ENCODE data around the gene HINT1.

Gene HINT1

GRCh38 chr5:131164191-131165118 lies 601 bp downstream of the HINT1 start:
- H3K4me3 ChIP-seq (ENCODE audit: low read depth, low read length) = peak overlapping the region; percentile 96
- peak; percentile 4 for DNase-seq (ENCODE audit: low read depth, low spot score)
- ChIA-PET POLR2A (no interaction called here), CTCF (interaction anchor here (0.8 to 1.6 kb wide), 4 partner anchors 250 to 1394 kb away, joined by 3 to 4 read pairs (median 3); no protein-coding TSS in a partner anchor)
- TF ChIP-seq, protein P1, sequence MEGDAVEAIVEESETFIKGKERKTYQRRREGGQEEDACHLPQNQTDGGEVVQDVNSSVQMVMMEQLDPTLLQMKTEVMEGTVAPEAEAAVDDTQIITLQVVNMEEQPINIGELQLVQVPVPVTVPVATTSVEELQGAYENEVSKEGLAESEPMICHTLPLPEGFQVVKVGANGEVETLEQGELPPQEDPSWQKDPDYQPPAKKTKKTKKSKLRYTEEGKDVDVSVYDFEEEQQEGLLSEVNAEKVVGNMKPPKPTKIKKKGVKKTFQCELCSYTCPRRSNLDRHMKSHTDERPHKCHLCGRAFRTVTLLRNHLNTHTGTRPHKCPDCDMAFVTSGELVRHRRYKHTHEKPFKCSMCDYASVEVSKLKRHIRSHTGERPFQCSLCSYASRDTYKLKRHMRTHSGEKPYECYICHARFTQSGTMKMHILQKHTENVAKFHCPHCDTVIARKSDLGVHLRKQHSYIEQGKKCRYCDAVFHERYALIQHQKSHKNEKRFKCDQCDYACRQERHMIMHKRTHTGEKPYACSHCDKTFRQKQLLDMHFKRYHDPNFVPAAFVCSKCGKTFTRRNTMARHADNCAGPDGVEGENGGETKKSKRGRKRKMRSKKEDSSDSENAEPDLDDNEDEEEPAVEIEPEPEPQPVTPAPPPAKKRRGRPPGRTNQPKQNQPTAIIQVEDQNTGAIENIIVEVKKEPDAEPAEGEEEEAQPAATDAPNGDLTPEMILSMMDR (IDR thresholded peaks at IDR 0.05; ENCODE audit: insufficient read depth, low read length, missing control alignments) = no peak

- ChIA-PET POLR2A (no interaction called here), CTCF (interaction anchor here (0.6 to 1.6 kb wide), 5 partner anchors 251 to 1393 kb away, joined by 3 to 4 read pairs (median 3); no protein-coding TSS in a partner anchor)
- DNase-seq (ENCODE audit: low read depth, low spot score) = no peak
- TF ChIP-seq, protein P1 (IDR thresholded peaks at IDR 0.05; ENCODE audit: insufficient read depth, low read length, missing control alignments) = no peak
- peak overlapping the region; percentile 96 for H3K4me3 ChIP-seq (ENCODE audit: low read depth, low read length)
These were observed 1.6 kb downstream of the HINT1 start for GRCh38 chr5:131163276-131164119.

DNA sequence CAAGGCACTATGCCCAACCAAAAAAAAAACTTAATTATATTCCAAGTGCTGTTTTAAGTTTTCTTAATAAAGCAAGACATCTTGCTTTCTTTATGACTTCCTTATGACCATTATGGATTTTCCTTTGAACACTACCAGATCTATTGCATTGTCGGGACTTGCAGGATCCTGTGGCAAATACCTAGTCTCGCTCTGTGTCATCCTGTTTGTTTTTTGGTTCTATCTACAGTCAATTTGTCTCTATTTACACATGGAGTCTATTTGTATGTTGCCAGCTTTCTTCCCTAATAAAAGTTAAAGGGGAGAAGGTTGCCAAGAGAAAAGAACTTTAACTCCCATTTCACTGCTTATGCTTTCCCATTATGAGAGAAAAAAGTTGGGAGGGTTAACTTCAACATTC lies 4.9 kb downstream of the HINT1 start:
- H3K4me3 ChIP-seq (ENCODE audit: low read depth, low read length) = no peak overlapping the region
- no peak for DNase-seq (ENCODE audit: low read depth, low spot score)
- POLR2A ChIA-PET = interaction anchor here (0.6 kb wide), 1 partner anchor 104 kb away, joined by 3 read pairs; the partner anchor contains the start of gene CDC42SE2
- TF ChIP-seq, protein P1 (IDR thresholded peaks at IDR 0.05; ENCODE audit: insufficient read depth, low read length, missing control alignments) = no peak
- CTCF ChIA-PET = no interaction called here

DNA sequence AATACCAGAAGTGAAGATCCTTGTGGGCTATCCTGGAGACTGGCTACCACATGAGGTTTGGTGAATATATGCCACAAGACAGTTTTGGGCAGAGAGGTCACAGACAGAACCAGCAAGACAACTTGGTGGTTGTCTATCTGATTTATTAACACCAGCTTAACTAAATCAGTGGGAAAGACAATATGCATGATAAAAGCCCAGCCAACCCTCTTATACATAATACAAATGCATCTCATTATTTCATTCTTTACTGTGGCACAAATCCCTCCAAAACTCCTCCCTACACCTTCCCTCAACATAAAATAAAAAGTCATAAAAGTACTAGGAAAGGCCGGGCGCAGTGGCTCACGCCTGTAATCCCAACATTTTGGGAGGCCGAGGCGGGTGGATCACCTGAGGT lies 8.1 kb downstream of the HINT1 start:
- DNase-seq (ENCODE audit: low read depth, low spot score) = no peak
- CTCF ChIA-PET = no interaction called here

GRCh38 chr5:131156385-131156784 lies 8.7 kb downstream of the HINT1 start:
- no peak for DNase-seq (ENCODE audit: low read depth, low spot score)
- POLR2A ChIA-PET = interaction anchor here (0.6 kb wide), 1 partner anchor 9 kb away, joined by 3 read pairs; no protein-coding TSS in a partner anchor
- TF ChIP-seq, protein P1 (IDR thresholded peaks at IDR 0.05; ENCODE audit: insufficient read depth, low read length, missing control alignments) = no peak

More for the DNA sequence above, 8.1 kb downstream of the HINT1 start:
- POLR2A ChIA-PET = interaction anchor here (0.6 kb wide), 1 partner anchor 10 kb away, joined by 3 read pairs; no protein-coding TSS in a partner anchor
- TF ChIP-seq, protein P1 (IDR thresholded peaks at IDR 0.05; ENCODE audit: insufficient read depth, low read length, missing control alignments) = no peak
- no peak overlapping the region for H3K4me3 ChIP-seq (ENCODE audit: low read depth, low read length)

More at GRCh38 chr5:131156385-131156784, 8.7 kb downstream of the HINT1 start:
- no peak overlapping the region for H3K4me3 ChIP-seq (ENCODE audit: low read depth, low read length)
- CTCF ChIA-PET = no interaction called here

Measured in AG04449 (cell line).